ENCODE results near the gene OGA.

DNA sequence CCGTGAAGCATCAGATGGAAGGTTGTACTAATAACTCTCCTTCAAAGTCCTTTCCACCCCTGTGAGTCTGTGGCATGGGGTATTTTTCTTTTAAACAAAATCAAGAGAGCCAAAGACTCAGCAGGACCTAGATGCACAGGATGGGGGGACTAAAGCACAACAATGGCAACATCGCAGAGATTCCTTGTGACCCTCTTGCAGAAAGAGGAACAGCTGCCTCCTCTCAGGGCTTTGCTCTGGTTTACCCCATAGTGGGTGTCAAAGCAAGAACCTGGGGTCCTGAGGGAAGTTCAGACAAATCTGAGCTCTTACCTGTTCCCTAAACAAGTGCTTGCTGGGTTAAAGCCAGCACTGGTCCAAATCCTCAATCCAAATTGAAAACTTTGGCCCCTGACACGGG is 81.6 kb downstream of the OGA start:
- TF ChIP-seq POLR2A (IDR thresholded peaks at IDR 0.05; ENCODE audit: low read depth, low read length) (no peak), TAF1 (IDR thresholded peaks at IDR 0.05; ENCODE audit: low read depth, low read length) (no peak), POLR2AphosphoS5 (IDR thresholded peaks at IDR 0.05; ENCODE audit: low read depth, low read length) (no peak), PAX5 (IDR thresholded peaks at IDR 0.05; ENCODE audit: insufficient read depth, low read length, severe bottlenecking) (no peak), POU2F2 (IDR thresholded peaks at IDR 0.05; ENCODE audit: low read depth, low read length) (no peak)

Measured in GM12891 (cell line).